LNCaP clone FGC (cell line): ENCODE results near the gene HIC1.

ENCODE experiments used
- DNase-seq: peaks from one replicate; pipeline ENCODE4 v3.0.0-alpha.2; 2011; ENCODE audit warnings: low read depth
- H3K4me3 ChIP-seq: 2 replicates; pipeline ENCODE4 v1.5.1; 2011; ENCODE audit warnings: mild to moderate bottlenecking, low read depth, low read length, control low read depth
- TF ChIP-seq, protein P1 (sequence below): IDR thresholded peaks from 2 replicates; pipeline ENCODE4 v1.5.1; 2012; ENCODE audit warnings: mild to moderate bottlenecking; ENCODE audit not compliant: control insufficient read depth, insufficient read depth; ENCODE audit errors: extremely low read depth

HIC1 gene

GRCh38 chr17:2020721-2021120, 34.2 kb upstream of the HIC1 start:
- H3K4me3 ChIP-seq = no peak overlapping the region
- DNase-seq = no peak
- TF ChIP-seq, protein P1, sequence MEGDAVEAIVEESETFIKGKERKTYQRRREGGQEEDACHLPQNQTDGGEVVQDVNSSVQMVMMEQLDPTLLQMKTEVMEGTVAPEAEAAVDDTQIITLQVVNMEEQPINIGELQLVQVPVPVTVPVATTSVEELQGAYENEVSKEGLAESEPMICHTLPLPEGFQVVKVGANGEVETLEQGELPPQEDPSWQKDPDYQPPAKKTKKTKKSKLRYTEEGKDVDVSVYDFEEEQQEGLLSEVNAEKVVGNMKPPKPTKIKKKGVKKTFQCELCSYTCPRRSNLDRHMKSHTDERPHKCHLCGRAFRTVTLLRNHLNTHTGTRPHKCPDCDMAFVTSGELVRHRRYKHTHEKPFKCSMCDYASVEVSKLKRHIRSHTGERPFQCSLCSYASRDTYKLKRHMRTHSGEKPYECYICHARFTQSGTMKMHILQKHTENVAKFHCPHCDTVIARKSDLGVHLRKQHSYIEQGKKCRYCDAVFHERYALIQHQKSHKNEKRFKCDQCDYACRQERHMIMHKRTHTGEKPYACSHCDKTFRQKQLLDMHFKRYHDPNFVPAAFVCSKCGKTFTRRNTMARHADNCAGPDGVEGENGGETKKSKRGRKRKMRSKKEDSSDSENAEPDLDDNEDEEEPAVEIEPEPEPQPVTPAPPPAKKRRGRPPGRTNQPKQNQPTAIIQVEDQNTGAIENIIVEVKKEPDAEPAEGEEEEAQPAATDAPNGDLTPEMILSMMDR = no peak

DNA sequence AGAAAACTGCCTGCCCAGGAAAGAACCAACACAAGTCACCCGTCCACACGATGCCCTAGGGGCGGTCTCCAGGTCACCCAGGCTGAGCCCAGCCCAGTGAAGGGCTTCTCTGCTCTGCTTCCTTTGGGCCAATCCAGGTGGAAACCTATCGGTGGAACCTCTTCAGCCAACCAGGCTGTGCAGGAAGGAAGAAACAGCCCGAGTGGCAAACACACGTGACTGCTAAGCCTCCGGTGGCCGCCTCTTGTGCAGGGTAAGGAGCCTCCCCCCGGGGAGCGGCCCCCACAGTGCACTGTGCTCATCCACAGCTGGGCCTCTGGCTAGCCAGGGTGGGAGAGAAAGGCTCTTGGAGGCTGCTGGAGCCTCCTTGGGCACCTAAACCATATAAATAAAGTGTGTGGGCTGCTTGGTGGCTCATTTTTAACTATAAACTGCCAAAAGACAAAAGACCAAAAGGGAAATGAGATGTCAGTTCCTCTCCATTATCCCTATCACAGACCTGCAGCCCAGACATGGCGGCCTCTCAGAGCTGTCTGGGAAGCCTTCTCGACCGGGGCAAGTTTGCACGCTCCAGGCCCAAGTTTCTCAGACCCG, 32.2 kb upstream of the HIC1 start:
- no peak overlapping the region for H3K4me3 ChIP-seq
- DNase-seq = no peak
- TF ChIP-seq, protein P1 = no peak

GRCh38 chr17:2023256-2023655, 31.6 kb upstream of the HIC1 start:
- TF ChIP-seq, protein P1 = no peak
- H3K4me3 ChIP-seq = no peak overlapping the region
- no peak for DNase-seq

- DNase-seq = no peak
- H3K4me3 ChIP-seq = peak overlapping the region; percentile 61
- TF ChIP-seq, protein P1 = peak; percentile 11; the same call in 1 of the 2 replicates
These were observed 31.0 kb upstream of the HIC1 start for GRCh38 chr17:2023692-2024571.

GRCh38 chr17:2024572-2025219, 30.2 kb upstream of the HIC1 start:
- peak overlapping the region; percentile 61 for H3K4me3 ChIP-seq
- TF ChIP-seq, protein P1 = no peak
- DNase-seq = no peak

DNA sequence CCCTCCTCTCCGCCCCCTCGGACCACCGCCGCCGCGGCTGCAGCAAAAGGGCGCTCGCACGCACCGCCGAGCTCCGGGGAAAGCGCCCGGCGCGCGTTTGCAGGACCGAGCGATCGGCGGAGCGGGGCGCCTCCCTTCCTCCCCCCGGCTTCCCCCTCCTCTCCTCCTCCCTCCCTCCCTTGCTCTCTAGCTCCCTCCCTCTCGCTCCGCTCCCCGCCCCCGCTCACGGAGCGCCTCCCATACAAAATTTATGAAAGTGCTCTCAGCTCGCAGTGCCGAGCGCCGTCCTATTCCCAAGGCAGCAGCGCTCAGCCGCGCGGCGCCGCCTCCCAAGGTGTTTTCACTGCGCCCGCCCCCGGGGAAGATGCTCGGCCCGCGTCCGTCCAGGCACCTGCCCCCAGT, 29.7 kb upstream of the HIC1 start, which contains the start of gene RTN4RL1:
RTN4RL1 (minus strand) TSS at position 115 of the 402 bp plus-strand sequence. CDS start 469 bp downstream, outside the sequence.
- peak; percentile 51 for DNase-seq
- H3K4me3 ChIP-seq = peak within 1 kb of the TSS; percentile 61
- TF ChIP-seq, protein P1 = peak; percentile 15; the same call in 1 of the 2 replicates
